ENCODE data around the gene COG5.

The COG5 gene

GRCh38 chr7:107364787-107365186 is 198.9 kb downstream of the COG5 start:
- Histone ChIP-seq H3K4me1 (ENCODE audit: low read depth, poor library complexity, severe bottlenecking) (no peaks in the 10 kb centered on the region), H3K27ac (no peak overlapping the region), H3K4me3 (IDR thresholded peaks at IDR 0.05; ENCODE audit: insufficient read depth, low read depth, low read length) (no peak overlapping the region), H2AFZ (ENCODE audit: low read depth) (no peak overlapping the region), H4K20me1 (ENCODE audit: insufficient read depth) (no peaks in the 10 kb centered on the region), H3K4me2 (no peak overlapping the region), H3K36me3 (ENCODE audit: insufficient read depth) (0 out of 2 replicates have a peak, but pooled peaks cover 3% of the 10 kb centered on the region), H3K9ac (no peak overlapping the region), H3K27me3 (ENCODE audit: insufficient read depth, low read depth) (no peaks in the 10 kb centered on the region), H3K79me2 (ENCODE audit: insufficient read depth, low read depth) (no peaks in the 10 kb centered on the region)
- no peak for TF ChIP-seq CTCF (conservative IDR thresholded peaks at IDR 0.05; ENCODE audit: low read depth, low read length)

DNA sequence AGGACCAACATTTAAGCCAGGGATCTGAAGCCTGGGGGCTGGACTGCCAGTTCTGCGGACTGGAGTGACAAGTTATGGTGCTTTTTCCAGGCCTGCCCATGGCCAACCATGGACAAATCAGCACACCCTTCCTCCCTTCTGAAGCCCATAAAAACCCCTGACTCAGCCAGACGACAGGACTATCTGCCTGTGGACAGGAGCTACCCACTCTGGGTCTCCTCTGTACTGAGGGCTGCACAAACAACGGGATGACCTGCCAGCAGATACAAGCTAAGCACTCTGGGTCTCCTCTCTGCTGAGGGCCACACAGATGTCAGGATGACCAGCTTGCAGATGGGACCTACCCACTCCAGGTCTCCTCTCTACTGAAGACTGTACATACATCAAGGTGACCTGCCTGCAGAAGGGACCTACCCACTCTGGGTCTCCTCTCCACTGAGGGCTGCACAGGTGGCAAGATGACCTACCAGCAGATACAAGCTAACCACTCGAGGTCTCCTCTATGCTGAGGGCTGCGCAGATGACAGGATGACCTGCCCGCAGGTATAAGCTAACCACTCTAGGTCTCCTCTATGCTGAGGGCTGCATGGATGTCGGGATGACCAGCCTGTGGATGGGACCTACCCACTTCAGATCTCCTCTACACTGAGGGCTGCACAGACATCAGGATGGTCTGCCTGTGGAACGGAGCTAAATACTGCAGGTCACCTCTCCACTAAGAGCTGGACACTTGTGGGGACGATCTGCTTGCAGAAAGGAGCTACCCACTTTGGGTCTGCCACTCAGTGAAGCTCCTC is 204.0 kb downstream of the COG5 start:
- H3K27ac ChIP-seq = no peak overlapping the region
- H3K4me3 ChIP-seq (IDR thresholded peaks at IDR 0.05; ENCODE audit: insufficient read depth, low read depth, low read length) = no peak overlapping the region
- TF ChIP-seq CTCF (conservative IDR thresholded peaks at IDR 0.05; ENCODE audit: low read depth, low read length) = no peak
- no peaks in the 10 kb centered on the region for H3K79me2 ChIP-seq (ENCODE audit: insufficient read depth, low read depth)
- H3K36me3 ChIP-seq (ENCODE audit: insufficient read depth) = 0 out of 2 replicates have a peak, but pooled peaks cover 3% of the 10 kb centered on the region
- no peaks in the 10 kb centered on the region for H4K20me1 ChIP-seq (ENCODE audit: insufficient read depth)
- no peak overlapping the region for H2AFZ ChIP-seq (ENCODE audit: low read depth)
- H3K27me3 ChIP-seq (ENCODE audit: insufficient read depth, low read depth) = no peaks in the 10 kb centered on the region
- no peak overlapping the region for H3K9ac ChIP-seq
- no peak overlapping the region for H3K4me2 ChIP-seq
- no peaks in the 10 kb centered on the region for H3K4me1 ChIP-seq (ENCODE audit: low read depth, poor library complexity, severe bottlenecking)

DNA sequence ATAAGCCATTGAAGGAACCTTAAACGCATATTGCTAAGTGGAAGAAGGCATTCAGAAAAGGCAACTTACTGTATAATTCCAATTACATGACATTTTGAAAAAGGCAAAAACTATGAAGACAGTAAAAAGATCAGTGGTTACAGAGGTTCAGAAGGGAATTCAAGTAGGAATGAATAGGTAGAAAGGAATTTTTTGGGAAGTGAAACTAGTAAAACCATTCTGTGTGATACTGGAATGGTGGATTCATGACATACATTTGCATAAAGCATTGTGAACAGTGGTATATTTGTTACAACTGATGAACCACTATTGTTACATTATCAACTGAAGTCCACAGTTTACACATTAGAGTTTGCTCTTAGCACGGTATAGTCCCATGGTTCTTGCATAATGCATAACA is 208.1 kb downstream of the COG5 start:
- Histone ChIP-seq H3K4me3 (IDR thresholded peaks at IDR 0.05; ENCODE audit: insufficient read depth, low read depth, low read length) (no peak overlapping the region), H3K27ac (no peak overlapping the region), H3K36me3 (ENCODE audit: insufficient read depth) (0 out of 2 replicates have a peak, but pooled peaks cover 3% of the 10 kb centered on the region), H3K79me2 (ENCODE audit: insufficient read depth, low read depth) (no peaks in the 10 kb centered on the region), H4K20me1 (ENCODE audit: insufficient read depth) (no peaks in the 10 kb centered on the region), H3K27me3 (ENCODE audit: insufficient read depth, low read depth) (no peaks in the 10 kb centered on the region), H2AFZ (ENCODE audit: low read depth) (no peak overlapping the region), H3K4me2 (no peak overlapping the region), H3K4me1 (ENCODE audit: low read depth, poor library complexity, severe bottlenecking) (no peaks in the 10 kb centered on the region), H3K9ac (no peak overlapping the region)
- no peak for TF ChIP-seq CTCF (conservative IDR thresholded peaks at IDR 0.05; ENCODE audit: low read depth, low read length)

DNA sequence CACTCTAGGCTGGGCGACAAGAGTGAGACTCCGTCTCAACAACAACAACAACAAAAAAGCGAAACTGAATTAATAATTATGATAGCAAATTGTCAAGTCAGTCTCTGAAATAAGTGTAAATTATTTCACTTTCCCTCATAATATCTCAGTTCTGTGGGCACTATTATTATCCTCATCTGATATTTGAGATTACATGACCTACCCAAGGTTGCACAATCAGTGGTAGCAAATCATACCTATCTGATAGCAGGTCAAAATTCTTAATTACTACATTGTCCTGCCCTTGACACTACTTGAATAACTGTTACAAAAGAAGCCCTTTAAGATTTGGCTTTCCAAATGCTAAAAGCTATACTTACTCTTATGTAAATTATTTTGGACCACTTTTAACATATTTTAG is 209.1 kb downstream of the COG5 start:
- no peaks in the 10 kb centered on the region for H3K27me3 ChIP-seq (ENCODE audit: insufficient read depth, low read depth)
- H3K9ac ChIP-seq = no peak overlapping the region
- H3K27ac ChIP-seq = no peak overlapping the region
- H2AFZ ChIP-seq (ENCODE audit: low read depth) = no peak overlapping the region
- H3K4me1 ChIP-seq (ENCODE audit: low read depth, poor library complexity, severe bottlenecking) = no peaks in the 10 kb centered on the region
- no peaks in the 10 kb centered on the region for H3K79me2 ChIP-seq (ENCODE audit: insufficient read depth, low read depth)
- no peak overlapping the region for H3K4me2 ChIP-seq
- H4K20me1 ChIP-seq (ENCODE audit: insufficient read depth) = no peaks in the 10 kb centered on the region
- TF ChIP-seq CTCF (conservative IDR thresholded peaks at IDR 0.05; ENCODE audit: low read depth, low read length) = no peak
- no peak overlapping the region for H3K4me3 ChIP-seq (IDR thresholded peaks at IDR 0.05; ENCODE audit: insufficient read depth, low read depth, low read length)
- H3K36me3 ChIP-seq (ENCODE audit: insufficient read depth) = no peaks in the 10 kb centered on the region

Measured in KMS-11 (cell line).